Ishikawa (cell line): Measurements from ENCODE around the gene DNAI4.

ENCODE experiments used
- CEBPB ChIP-seq: IDR thresholded peaks from 2 replicates; pipeline ENCODE4 v1.6.1; 2012
- CREB1 ChIP-seq: IDR thresholded peaks from 2 replicates; pipeline ENCODE4 v1.6.1; 2012; ENCODE audit warnings: low read depth
- EGR1 ChIP-seq: IDR thresholded peaks from 2 replicates; pipeline ENCODE4 v1.6.1; 2012
- EP300 ChIP-seq: IDR thresholded peaks from 2 replicates; pipeline ENCODE4 v1.6.1; 2012; ENCODE audit warnings: borderline replicate concordance
- FOXM1 ChIP-seq: IDR thresholded peaks from 2 replicates; pipeline ENCODE4 v1.6.1; 2012; ENCODE audit warnings: low read depth, borderline replicate concordance
- MAX ChIP-seq: IDR thresholded peaks from 2 replicates; pipeline ENCODE4 v1.6.1; 2012
- RAD21 ChIP-seq: IDR thresholded peaks from 2 replicates; pipeline ENCODE4 v1.6.1; 2012; ENCODE audit warnings: low read depth
- REST ChIP-seq: IDR thresholded peaks from 2 replicates; pipeline ENCODE4 v1.6.1; 2012; ENCODE audit warnings: low read depth, mild to moderate bottlenecking
- TAF1 ChIP-seq: IDR thresholded peaks from 2 replicates; pipeline ENCODE4 v1.6.1; 2012; ENCODE audit warnings: low read depth, mild to moderate bottlenecking
- TCF12 ChIP-seq: IDR thresholded peaks from 2 replicates; pipeline ENCODE4 v1.6.1; 2012; ENCODE audit warnings: low read depth
- TEAD4 ChIP-seq: IDR thresholded peaks from 2 replicates; pipeline ENCODE4 v1.6.1; 2012
- USF1 ChIP-seq: IDR thresholded peaks from 2 replicates; pipeline ENCODE4 v1.6.1; 2012
- YY1 ChIP-seq: IDR thresholded peaks from 2 replicates; pipeline ENCODE4 v1.6.1; 2012; ENCODE audit warnings: low read depth
- ZBTB7A ChIP-seq: IDR thresholded peaks from 2 replicates; pipeline ENCODE4 v1.6.1; 2012; ENCODE audit warnings: low read depth

GRCh38 chr1:66809245-66809644 lies 115.4 kb downstream of the DNAI4 start:
- TF ChIP-seq EP300 (no peak), TAF1 (no peak), CEBPB (no peak), TCF12 (no peak), MAX (no peak), RAD21 (no peak), ZBTB7A (no peak), CREB1 (no peak), REST (no peak), FOXM1 (no peak), USF1 (no peak), YY1 (no peak), TEAD4 (no peak), EGR1 (no peak)
